A673 (cell line): ENCODE data around the gene ZSWIM8. TPM values are rescaled to one million over a fixed set of nuclear protein-coding genes. Genes with fewer than 3 reads are reported as not detected.
"Not testable (repeated sequence)": the region's sequence is repeated elsewhere in the genome, so short reads cannot be mapped to it uniquely, and the experiment has no call there.

Source experiments
- BruUV-seq: library from RNA; stranded (reverse); fragments of 400-500 nt; replicated peaks from 2 replicates; lab custom pipeline; 2021; lab: Mats Ljungman, UMichigan
- CTCF ChIA-PET: fragments of 300-600 bp; sonication (Branson Sonifier 250); formaldehyde crosslinking; loops from one replicate; lab custom pipeline; 2022; ENCODE audit warnings: antibody characterized with exemption; lab: Charles Lee
- POLR2A ChIA-PET: fragments of 300-600 bp; sonication (Branson Sonifier 250); formaldehyde crosslinking; loops from one replicate; lab custom pipeline; 2022; ENCODE audit warnings: antibody characterized with exemption; ENCODE audit not compliant: low non-redundant PET; lab: Charles Lee
- DNase-seq: peaks from one replicate; pipeline ENCODE4 v3.0.0-alpha.2; 2015; ENCODE audit warnings: low spot score
- H3K27ac ChIP-seq: fragments of 200-600 bp; sonication (generic); 2 replicates; pipeline ENCODE4 v1.5.1; 2016; ENCODE audit warnings: mixed run types, low read depth, mild to moderate bottlenecking, mixed read lengths, antibody characterized with exemption, low read length; ENCODE audit not compliant: poor library complexity, severe bottlenecking
- H3K27me3 ChIP-seq: fragments of 200-600 bp; sonication (generic); replicated peaks from 2 replicates; pipeline ENCODE4 v1.6.1; 2017; ENCODE audit warnings: mixed run types, low read depth, mild to moderate bottlenecking, mixed read lengths, antibody characterized with exemption, low read length; ENCODE audit not compliant: insufficient read depth, poor library complexity
- H3K36me3 ChIP-seq: fragments of 200-600 bp; sonication (generic); 2 replicates; pipeline ENCODE4 v1.6.1; 2016; ENCODE audit warnings: mixed run types, mild to moderate bottlenecking, mixed read lengths, antibody characterized with exemption, low read length; ENCODE audit not compliant: insufficient read depth, poor library complexity, severe bottlenecking
- H3K4me1 ChIP-seq: fragments of 200-600 bp; sonication (generic); 2 replicates; pipeline ENCODE4 v1.6.1; 2017; ENCODE audit warnings: mixed run types, mild to moderate bottlenecking, mixed read lengths, antibody characterized with exemption, low read length; ENCODE audit not compliant: insufficient read depth, poor library complexity, severe bottlenecking
- H3K4me3 ChIP-seq: fragments of 200-600 bp; sonication (generic); 2 replicates; pipeline ENCODE4 v1.5.1; 2016; ENCODE audit warnings: low read depth, mixed run types, mild to moderate bottlenecking, mixed read lengths, low read length; ENCODE audit not compliant: poor library complexity, severe bottlenecking
- H3K9me3 ChIP-seq: fragments of 200-600 bp; sonication (generic); 2 replicates; pipeline ENCODE4 v1.6.1; 2016; ENCODE audit warnings: mixed run types, low read depth, mild to moderate bottlenecking, mixed read lengths, antibody characterized with exemption, low read length; ENCODE audit not compliant: poor library complexity, severe bottlenecking
- CTCF ChIP-seq: fragments of 300-800, 200-600 bp; sonication (generic); conservative IDR thresholded peaks from 2 replicates; pipeline ENCODE4 v1.5.1; 2017; ENCODE audit warnings: low read depth, mild to moderate bottlenecking, antibody characterized with exemption, low read length, moderate library complexity, mixed read lengths
- EZH2 ChIP-seq: fragments of 200-600 bp; sonication (generic); IDR thresholded peaks from 2 replicates; pipeline ENCODE4 v1.6.1; 2017; ENCODE audit warnings: borderline replicate concordance, low read depth, mild to moderate bottlenecking, mixed read lengths, antibody characterized with exemption, low read length; ENCODE audit not compliant: poor library complexity, severe bottlenecking
- intact Hi-C: fragments of 100-400 bp; cut with micrococcal nuclease; formaldehyde crosslinking; loops from one replicate; pipeline ENCODE4 v1.10.0; 2022; ENCODE audit not compliant: unreplicated experiment
- total RNA-seq: library from RNA; stranded (reverse); gene quantifications from 2 replicates; pipeline ENCODE4 v1.2.3, GENCODE V29; 2021

Gene ZSWIM8
- total RNA-seq, 1 experiment from 2014 or later = 71.3 TPM

- ChIA-PET CTCF (no interaction called here), POLR2A (no interaction called here)
- H3K27me3 ChIP-seq = no peaks in the 10 kb centered on the region
- intact Hi-C loops = no loop called here
- H3K9me3 ChIP-seq = no peaks in the 10 kb centered on the region
- H3K4me3 ChIP-seq = peak overlapping the region; percentile 87
- TF ChIP-seq CTCF = no peak
- no peak for TF ChIP-seq EZH2
- peak overlapping the region; percentile 93 for H3K27ac ChIP-seq
- DNase-seq = no peak
- H3K4me1 ChIP-seq = peaks cover 13% of the 10 kb centered on the region
- H3K36me3 ChIP-seq = peaks cover 13% of the 10 kb centered on the region
- BruUV-seq = TSS peak; percentile 56
These were observed 2.7 kb upstream of the ZSWIM8 start for GRCh38 chr10:73782749-73783085.

GRCh38 chr10:73785721-73786511 is 510 bp downstream of the ZSWIM8 start:
- ChIA-PET POLR2A (no interaction called here), CTCF (no interaction called here)
- Histone ChIP-seq H3K4me1 (peaks cover 5% of the 10 kb centered on the region), H3K4me3 (peak overlapping the region; percentile 98), H3K36me3 (peaks cover 16% of the 10 kb centered on the region), H3K27me3 (no peaks in the 10 kb centered on the region), H3K27ac (peak overlapping the region; percentile 66), H3K9me3 (no peaks in the 10 kb centered on the region)
- TF ChIP-seq EZH2 = no peak
- no peak for TF ChIP-seq CTCF
- DNase-seq = peak; percentile 19
- no TSS peak for BruUV-seq
- intact Hi-C loops = loop anchor here (1.0 kb wide), 1 partner anchor 24 kb away; no protein-coding TSS in a partner anchor

GRCh38 chr10:73786512-73786885 is 1.1 kb downstream of the ZSWIM8 start:
- no peaks in the 10 kb centered on the region for H3K9me3 ChIP-seq
- ChIA-PET CTCF (no interaction called here), POLR2A (no interaction called here)
- peaks cover 3% of the 10 kb centered on the region for H3K4me1 ChIP-seq
- H3K36me3 ChIP-seq = peaks cover 20% of the 10 kb centered on the region
- no TSS peak for BruUV-seq
- no peak for DNase-seq
- intact Hi-C loops = no loop called here
- H3K4me3 ChIP-seq = peak overlapping the region; percentile 98
- no peaks in the 10 kb centered on the region for H3K27me3 ChIP-seq
- H3K27ac ChIP-seq = no peak overlapping the region
- TF ChIP-seq EZH2 (no peak), CTCF (no peak)

- BruUV-seq, CTCF ChIA-PET, H3K4me1 ChIP-seq, H3K4me3 ChIP-seq, H3K9me3 ChIP-seq, H3K27ac ChIP-seq, intact Hi-C loops, H3K27me3 ChIP-seq, DNase-seq, POLR2A ChIA-PET: not testable (repeated sequence)
- H3K36me3 ChIP-seq = peaks cover 20% of the 10 kb centered on the region
These were observed 1.8 kb downstream of the ZSWIM8 start for GRCh38 chr10:73787031-73787800.
